GM12872 (cell line): ENCODE data around the gene PCDHB1.

Experiments
- TF ChIP-seq, protein P1 (sequence below): IDR thresholded peaks from 3 replicates; pipeline ENCODE4 v1.5.1; 2011; ENCODE audit warnings: low read depth, mild to moderate bottlenecking, low read length, moderate library complexity; ENCODE audit not compliant: insufficient read depth

Gene PCDHB1

DNA sequence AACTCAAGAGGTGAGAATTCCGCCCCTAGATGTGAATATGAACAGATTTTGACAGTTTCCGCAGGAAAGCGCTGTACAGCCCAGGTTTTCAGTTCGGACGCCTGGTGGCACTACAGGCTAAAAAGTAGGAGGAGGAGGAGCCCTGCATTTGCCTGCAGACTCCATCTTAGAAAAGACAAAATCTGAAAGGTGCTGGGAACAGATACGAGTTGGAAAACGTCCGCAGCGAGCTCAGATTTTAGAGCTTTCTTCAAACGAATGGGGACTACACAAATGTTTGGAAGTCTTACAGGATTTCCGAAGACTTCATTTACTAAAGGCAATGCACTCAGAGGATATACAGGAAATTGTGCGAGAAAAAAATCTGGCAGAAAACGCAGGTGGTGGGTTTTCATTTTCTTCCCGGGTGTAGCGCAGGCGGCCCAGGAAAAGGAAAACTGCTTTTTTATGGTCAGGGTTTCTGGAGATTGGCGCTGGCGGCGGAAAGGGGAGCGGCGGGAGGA, 33.4 kb downstream of the PCDHB1 start:
- TF ChIP-seq, protein P1, sequence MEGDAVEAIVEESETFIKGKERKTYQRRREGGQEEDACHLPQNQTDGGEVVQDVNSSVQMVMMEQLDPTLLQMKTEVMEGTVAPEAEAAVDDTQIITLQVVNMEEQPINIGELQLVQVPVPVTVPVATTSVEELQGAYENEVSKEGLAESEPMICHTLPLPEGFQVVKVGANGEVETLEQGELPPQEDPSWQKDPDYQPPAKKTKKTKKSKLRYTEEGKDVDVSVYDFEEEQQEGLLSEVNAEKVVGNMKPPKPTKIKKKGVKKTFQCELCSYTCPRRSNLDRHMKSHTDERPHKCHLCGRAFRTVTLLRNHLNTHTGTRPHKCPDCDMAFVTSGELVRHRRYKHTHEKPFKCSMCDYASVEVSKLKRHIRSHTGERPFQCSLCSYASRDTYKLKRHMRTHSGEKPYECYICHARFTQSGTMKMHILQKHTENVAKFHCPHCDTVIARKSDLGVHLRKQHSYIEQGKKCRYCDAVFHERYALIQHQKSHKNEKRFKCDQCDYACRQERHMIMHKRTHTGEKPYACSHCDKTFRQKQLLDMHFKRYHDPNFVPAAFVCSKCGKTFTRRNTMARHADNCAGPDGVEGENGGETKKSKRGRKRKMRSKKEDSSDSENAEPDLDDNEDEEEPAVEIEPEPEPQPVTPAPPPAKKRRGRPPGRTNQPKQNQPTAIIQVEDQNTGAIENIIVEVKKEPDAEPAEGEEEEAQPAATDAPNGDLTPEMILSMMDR = no peak

DNA sequence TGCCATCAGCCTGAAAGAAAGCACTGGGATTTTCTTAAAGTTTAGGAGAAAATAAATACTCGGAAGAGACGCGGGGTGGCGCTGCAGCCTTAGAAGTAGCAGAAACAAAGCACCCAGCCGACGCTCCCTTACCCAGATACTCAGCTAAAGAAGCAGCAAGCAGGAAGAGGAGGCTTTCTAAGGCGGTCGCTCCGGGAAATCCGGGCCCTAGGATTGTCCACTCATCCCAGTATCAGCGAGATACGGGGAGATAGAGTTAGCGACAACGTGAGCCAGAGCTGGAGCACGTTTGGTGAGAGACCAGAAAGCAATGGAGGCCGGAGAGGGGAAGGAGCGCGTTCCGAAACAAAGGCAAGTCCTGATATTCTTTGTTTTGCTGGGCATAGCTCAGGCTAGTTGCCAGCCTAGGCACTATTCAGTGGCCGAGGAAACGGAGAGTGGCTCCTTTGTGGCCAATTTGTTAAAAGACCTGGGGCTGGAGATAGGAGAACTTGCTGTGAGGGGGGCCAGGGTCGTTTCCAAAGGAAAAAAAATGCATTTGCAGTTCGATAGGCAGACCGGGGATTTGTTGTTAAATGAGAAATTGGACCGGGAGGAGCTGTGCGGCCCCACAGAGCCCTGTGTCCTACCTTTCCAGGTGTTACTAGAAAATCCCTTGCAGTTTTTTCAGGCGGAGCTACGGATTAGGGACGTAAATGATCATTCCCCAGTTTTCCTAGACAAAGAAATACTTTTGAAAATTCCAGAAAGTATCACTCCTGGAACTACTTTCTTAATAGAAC, 43.5 kb downstream of the PCDHB1 start, which contains the start of gene PCDHB2:
TSS of gene PCDHB2 (plus strand) at position 135 of the 782 bp plus-strand sequence. CDS start at position 311, 176 bp downstream.
- TF ChIP-seq, protein P1 = no peak

DNA sequence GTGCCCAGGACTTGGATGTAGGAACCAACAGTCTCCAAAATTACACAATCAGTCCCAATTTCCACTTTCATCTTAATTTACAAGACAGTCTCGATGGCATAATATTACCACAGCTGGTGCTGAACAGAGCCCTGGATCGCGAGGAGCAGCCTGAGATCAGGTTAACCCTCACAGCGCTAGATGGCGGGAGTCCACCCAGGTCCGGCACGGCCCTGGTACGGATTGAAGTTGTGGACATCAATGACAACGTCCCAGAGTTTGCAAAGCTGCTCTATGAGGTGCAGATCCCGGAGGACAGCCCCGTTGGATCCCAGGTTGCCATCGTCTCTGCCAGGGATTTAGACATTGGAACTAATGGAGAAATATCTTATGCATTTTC, 44.1 kb downstream of the PCDHB1 start:
- TF ChIP-seq, protein P1 = no peak

DNA sequence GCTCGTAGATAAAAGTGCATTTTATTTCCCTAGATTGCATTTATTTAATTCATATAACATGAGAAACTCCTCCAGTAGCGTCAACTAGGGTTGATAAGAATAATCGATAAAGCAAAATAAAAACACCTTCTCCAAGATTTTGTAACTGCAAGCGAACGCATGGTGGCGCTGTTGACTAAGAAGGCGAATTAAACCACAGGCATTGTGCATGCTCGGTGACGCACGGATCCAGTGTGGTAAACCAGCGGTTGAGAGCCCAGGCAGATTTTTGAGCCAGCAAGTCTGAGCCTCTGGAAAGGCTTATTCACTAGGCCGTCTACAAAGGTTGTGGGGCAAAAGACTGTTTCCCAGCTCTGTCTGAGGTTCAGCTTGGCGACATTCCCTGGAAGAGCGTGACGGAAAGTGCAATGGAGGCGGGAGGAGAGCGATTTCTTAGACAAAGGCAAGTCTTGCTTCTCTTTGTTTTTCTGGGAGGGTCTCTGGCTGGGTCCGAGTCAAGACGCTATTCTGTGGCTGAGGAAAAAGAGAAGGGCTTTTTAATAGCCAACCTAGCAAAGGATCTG, 49.1 kb downstream of the PCDHB1 start, which contains the start of gene PCDHB3:
TSS of gene PCDHB3 (plus strand) at position 231 of the 563 bp plus-strand sequence. CDS start at position 408, 177 bp downstream.
- TF ChIP-seq, protein P1 = peak; percentile 30; the same call in 1 of the 3 replicates

DNA sequence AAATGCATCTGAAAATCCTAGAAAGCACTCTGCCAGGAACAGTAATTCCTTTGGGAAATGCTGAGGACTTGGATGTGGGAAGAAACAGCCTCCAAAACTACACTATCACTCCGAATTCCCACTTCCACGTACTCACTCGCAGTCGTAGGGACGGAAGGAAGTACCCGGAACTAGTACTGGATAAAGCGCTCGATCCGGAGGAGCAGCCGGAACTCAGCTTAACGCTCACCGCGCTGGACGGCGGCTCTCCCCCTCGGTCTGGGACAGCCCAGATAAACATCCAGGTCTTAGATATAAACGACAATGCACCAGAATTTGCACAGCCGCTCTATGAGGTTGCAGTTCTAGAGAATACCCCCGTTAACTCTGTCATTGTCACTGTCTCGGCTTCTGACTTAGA, 49.9 kb downstream of the PCDHB1 start:
- TF ChIP-seq, protein P1 = no peak

DNA sequence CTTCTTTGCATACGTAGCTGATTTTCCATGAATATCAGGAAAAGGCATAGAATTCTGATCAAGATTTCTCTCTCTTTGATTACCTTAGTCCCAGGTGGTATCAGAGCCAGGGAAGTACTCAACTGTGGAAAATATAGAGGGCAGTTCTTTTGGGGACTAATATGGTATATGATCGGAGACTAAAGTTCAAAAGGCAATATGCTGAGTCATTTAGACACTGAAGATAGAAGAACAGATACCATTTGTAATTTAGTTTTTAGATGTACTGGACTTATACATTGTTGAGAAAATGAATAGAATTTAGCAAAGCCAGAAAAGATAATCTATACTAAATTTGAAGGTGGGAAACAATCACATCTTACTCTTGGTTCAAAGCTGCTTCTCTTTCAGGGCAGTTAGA, 54.2 kb downstream of the PCDHB1 start:
- TF ChIP-seq, protein P1 = no peak
